Tibial nerve (tissue), 4 donors: Measurements from ENCODE around the gene ADK.

ENCODE experiments used
- CTCF ChIP-seq, 5 experiments: fragments of 200-600 bp in 3 of 5; fragments of 450-650 bp in 2 of 5; sonication (generic) in 3 of 5; IDR thresholded peaks; one replicate each; pipeline ENCODE4 v1.5.1; 2016 to 2019; ENCODE audit warnings: antibody characterized with exemption in 5 of 5, mild to moderate bottlenecking in 3 of 5, moderate library complexity in 2 of 5
- EP300 ChIP-seq, 2 donors: sonication (generic); formaldehyde crosslinking; IDR thresholded peaks; one replicate each; pipeline ENCODE4 v1.6.1; 2017; ENCODE audit warnings: antibody characterized with exemption in 2 of 2, mild to moderate bottlenecking in 1 of 2
- POLR2A ChIP-seq, 2 donors: fragments of 450-650 bp; IDR thresholded peaks; one replicate each; pipeline ENCODE4 v1.6.1; 2017; ENCODE audit warnings: antibody characterized with exemption in 2 of 2, mild to moderate bottlenecking in 2 of 2, moderate library complexity in 2 of 2

- TF ChIP-seq CTCF (IDR thresholded peaks at IDR 0.05) (no peak), POLR2A (IDR thresholded peaks at IDR 0.05) (no peak), EP300 (IDR thresholded peaks at IDR 0.05) (no peak)
Observed at GRCh38 chr10:74275755-74276290, 124.8 kb downstream of the ADK start.
